ENCODE data around the gene CCNL2.

DNA sequence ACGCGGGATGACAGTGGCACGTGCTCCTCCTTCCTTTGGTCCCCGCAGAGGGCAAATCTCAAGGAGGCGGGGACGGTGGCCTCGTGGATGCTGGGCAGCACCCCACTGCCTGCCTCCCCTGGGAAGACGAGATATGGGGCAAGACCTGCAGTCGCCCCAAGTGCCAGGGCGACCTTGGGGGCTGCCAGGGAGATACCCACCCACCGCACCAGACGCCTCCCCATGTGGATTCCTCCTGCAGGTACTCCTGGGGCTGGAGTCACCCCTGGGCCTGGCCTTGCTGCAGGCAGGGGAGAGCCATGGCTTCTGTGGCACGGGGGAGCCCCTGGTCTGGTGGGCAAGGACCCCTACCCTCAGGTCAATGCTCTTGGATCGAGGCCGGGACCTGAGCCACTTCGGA, 18.3 kb downstream of the CCNL2 start:
- TF ChIP-seq, protein P1, sequence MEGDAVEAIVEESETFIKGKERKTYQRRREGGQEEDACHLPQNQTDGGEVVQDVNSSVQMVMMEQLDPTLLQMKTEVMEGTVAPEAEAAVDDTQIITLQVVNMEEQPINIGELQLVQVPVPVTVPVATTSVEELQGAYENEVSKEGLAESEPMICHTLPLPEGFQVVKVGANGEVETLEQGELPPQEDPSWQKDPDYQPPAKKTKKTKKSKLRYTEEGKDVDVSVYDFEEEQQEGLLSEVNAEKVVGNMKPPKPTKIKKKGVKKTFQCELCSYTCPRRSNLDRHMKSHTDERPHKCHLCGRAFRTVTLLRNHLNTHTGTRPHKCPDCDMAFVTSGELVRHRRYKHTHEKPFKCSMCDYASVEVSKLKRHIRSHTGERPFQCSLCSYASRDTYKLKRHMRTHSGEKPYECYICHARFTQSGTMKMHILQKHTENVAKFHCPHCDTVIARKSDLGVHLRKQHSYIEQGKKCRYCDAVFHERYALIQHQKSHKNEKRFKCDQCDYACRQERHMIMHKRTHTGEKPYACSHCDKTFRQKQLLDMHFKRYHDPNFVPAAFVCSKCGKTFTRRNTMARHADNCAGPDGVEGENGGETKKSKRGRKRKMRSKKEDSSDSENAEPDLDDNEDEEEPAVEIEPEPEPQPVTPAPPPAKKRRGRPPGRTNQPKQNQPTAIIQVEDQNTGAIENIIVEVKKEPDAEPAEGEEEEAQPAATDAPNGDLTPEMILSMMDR (conservative IDR thresholded peaks at IDR 0.05; ENCODE audit: low read depth, low read length), result no peak
- TF ChIP-seq EZH2 (IDR thresholded peaks at IDR 0.05; ENCODE audit: borderline replicate concordance, low read depth, low read length, poor library complexity, severe bottlenecking), result no peak
